Measurements from ENCODE around the gene LPAR3.

GRCh38 chr1:84939761-84940160 is 46.8 kb upstream of the LPAR3 start:
- TF ChIP-seq CTCF (IDR thresholded peaks at IDR 0.05; ENCODE audit: low read depth, low read length, poor library complexity, severe bottlenecking) (no peak), EZH2phosphoT487 (IDR thresholded peaks at IDR 0.05; ENCODE audit: borderline replicate concordance, low read length) (no peak)

Data from DOHH2 (cell line).